ENCODE measurements around the gene MSI2. TPM values are rescaled to one million over a fixed set of nuclear protein-coding genes. Genes with fewer than 3 reads are reported as not detected.

The MSI2 gene
- total RNA-seq, 1 donor from 2014 or later = 75.5 TPM

DNA sequence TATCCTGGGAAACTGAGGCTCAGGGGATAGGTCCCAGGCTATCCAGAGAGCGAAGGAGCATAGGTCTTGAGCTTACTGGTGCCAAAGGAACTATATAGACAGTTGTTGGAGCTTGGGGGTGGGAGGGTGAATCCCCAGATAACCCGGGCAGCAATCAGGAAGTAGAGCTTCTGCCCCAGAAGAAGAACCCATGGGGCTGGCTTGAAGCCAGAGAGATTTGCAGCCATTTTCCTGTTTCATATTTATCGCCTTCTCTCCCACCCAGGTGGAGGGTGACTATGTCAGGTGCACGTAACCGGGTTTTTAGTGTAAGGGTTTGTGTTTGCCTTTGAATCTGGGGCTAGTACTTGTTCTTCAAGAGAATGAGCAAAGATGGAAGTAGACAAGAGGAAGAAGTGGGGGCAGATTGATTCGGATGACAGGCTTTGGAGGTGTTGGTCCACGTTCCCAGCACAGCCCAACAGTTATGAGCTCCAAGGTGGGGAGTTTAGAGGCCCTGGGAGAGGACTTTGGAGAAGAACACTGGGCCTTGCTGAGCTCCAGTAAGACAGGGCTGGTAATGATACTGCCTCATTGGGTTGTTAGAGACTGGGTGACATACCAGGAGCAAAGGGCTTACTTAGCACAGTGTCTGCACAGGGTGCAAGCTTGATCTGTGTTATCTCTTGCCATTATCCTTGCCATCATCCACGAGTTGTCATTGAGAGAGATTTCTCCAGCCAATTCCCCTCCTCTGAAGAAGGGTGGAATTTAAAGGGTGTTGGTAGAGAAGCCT is 343.1 kb downstream of the MSI2 start:
- H3K9me3 Mint-ChIP-seq (ENCODE audit: unreplicated experiment) = no peaks in the 10 kb centered on the region
- no peak overlapping the region for H3K27ac Mint-ChIP-seq (ENCODE audit: unreplicated experiment)
- DNase-seq (ENCODE audit: extremely low spot score, unreplicated experiment) = no peak
- H3K27me3 Mint-ChIP-seq (ENCODE audit: unreplicated experiment) = no peaks in the 10 kb centered on the region
- TF ChIP-seq CTCF (IDR thresholded peaks at IDR 0.05) = no peak
- H3K4me1 Mint-ChIP-seq (ENCODE audit: unreplicated experiment) = peaks cover 29% of the 10 kb centered on the region
- peaks cover 2% of the 10 kb centered on the region for H3K36me3 Mint-ChIP-seq (ENCODE audit: unreplicated experiment)
- no peak overlapping the region for H3K4me3 Mint-ChIP-seq (ENCODE audit: unreplicated experiment)

DNA sequence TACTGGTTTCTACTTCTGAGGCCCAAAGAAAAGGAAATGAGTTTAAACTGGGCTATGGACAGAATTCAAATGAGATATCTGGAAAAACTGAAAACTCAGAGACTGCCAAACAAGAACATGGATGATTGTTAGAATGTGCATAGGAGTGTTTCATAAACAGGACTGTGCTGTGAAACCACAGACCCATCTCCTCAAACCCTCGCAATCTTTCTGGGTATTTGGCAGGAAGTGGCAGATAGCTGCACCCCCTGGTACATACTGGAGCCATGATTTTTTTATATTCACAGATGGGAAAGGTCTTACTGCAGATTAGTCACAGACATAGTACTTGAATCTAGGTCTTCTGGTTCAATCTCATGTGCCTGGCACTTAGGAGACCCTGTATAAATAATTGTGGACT is 343.8 kb downstream of the MSI2 start:
- Mint-ChIP-seq H3K4me3 (ENCODE audit: unreplicated experiment) (no peak overlapping the region), H3K27ac (ENCODE audit: unreplicated experiment) (no peak overlapping the region), H3K4me1 (ENCODE audit: unreplicated experiment) (peaks cover 35% of the 10 kb centered on the region), H3K27me3 (ENCODE audit: unreplicated experiment) (no peaks in the 10 kb centered on the region), H3K9me3 (ENCODE audit: unreplicated experiment) (no peaks in the 10 kb centered on the region), H3K36me3 (ENCODE audit: unreplicated experiment) (no peaks in the 10 kb centered on the region)
- DNase-seq (ENCODE audit: extremely low spot score, unreplicated experiment) = no peak
- TF ChIP-seq CTCF (IDR thresholded peaks at IDR 0.05) = no peak

DNA sequence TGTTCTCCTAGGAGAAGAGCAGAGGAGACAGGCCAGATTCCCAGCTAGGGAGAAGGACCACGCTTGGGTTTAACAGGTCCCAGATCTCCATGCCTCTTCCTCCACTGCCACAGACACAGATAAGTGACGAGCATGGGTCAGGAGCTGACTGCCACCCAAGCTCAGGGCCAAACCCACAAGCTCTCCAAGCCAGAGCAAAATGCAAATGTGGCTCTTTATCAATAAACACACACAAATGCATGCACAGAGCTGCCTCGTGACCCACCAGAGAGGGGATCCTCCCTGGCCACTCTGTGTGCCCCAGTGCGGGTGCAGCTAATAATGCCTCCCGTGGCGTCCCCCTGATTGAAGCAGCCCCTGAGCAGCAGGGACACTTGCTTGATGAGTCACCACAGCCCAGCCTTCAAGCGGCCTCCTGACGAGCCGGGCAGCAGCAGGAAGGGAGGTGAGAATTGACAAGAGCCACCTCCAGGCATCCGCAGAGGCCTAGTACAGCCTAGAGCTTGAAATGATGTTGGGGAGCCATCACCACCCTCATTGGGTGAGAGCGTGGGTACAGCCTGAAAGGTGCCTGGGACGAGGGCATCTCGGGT is 344.9 kb downstream of the MSI2 start:
- Mint-ChIP-seq H3K27ac (ENCODE audit: unreplicated experiment) (no peak overlapping the region), H3K27me3 (ENCODE audit: unreplicated experiment) (no peaks in the 10 kb centered on the region), H3K36me3 (ENCODE audit: unreplicated experiment) (no peaks in the 10 kb centered on the region), H3K4me3 (ENCODE audit: unreplicated experiment) (no peak overlapping the region), H3K9me3 (ENCODE audit: unreplicated experiment) (no peaks in the 10 kb centered on the region), H3K4me1 (ENCODE audit: unreplicated experiment) (peaks cover 42% of the 10 kb centered on the region)
- no peak for TF ChIP-seq CTCF (IDR thresholded peaks at IDR 0.05)
- no peak for DNase-seq (ENCODE audit: extremely low spot score, unreplicated experiment)

- TF ChIP-seq CTCF (IDR thresholded peaks at IDR 0.05) = no peak
- Mint-ChIP-seq H3K36me3 (ENCODE audit: unreplicated experiment) (no peaks in the 10 kb centered on the region), H3K27me3 (ENCODE audit: unreplicated experiment) (no peaks in the 10 kb centered on the region), H3K27ac (ENCODE audit: unreplicated experiment) (no peak overlapping the region), H3K4me3 (ENCODE audit: unreplicated experiment) (no peak overlapping the region), H3K4me1 (ENCODE audit: unreplicated experiment) (peaks cover 30% of the 10 kb centered on the region), H3K9me3 (ENCODE audit: unreplicated experiment) (no peaks in the 10 kb centered on the region)
- no peak for DNase-seq (ENCODE audit: extremely low spot score, unreplicated experiment)
Observed at GRCh38 chr17:57602896-57603295, 346.6 kb downstream of the MSI2 start.

GRCh38 chr17:57603546-57603945 is 347.2 kb downstream of the MSI2 start:
- Mint-ChIP-seq H3K4me3 (ENCODE audit: unreplicated experiment) (no peak overlapping the region), H3K27ac (ENCODE audit: unreplicated experiment) (no peak overlapping the region), H3K36me3 (ENCODE audit: unreplicated experiment) (no peaks in the 10 kb centered on the region), H3K4me1 (ENCODE audit: unreplicated experiment) (peaks cover 26% of the 10 kb centered on the region), H3K9me3 (ENCODE audit: unreplicated experiment) (no peaks in the 10 kb centered on the region), H3K27me3 (ENCODE audit: unreplicated experiment) (no peaks in the 10 kb centered on the region)
- no peak for TF ChIP-seq CTCF (IDR thresholded peaks at IDR 0.05)
- no peak for DNase-seq (ENCODE audit: extremely low spot score, unreplicated experiment)

Measured in osteocyte (in vitro differentiated cells).